Esophagus squamous epithelium (tissue), 4 donors: Measurements from ENCODE around the gene GRAMD1C.

Source experiments
- CTCF ChIP-seq, 6 experiments: fragments of 450-650 bp in 4 of 6; fragments of 200-600 bp in 2 of 6; sonication (generic) in 2 of 6; IDR thresholded peaks; one replicate each; pipeline ENCODE4 v1.5.1; 2016 to 2019; ENCODE audit warnings: antibody characterized with exemption in 6 of 6, mild to moderate bottlenecking in 4 of 6, moderate library complexity in 4 of 6
- POLR2A ChIP-seq, 4 donors: fragments of 450-650 bp; IDR thresholded peaks; one replicate each; pipeline ENCODE4 v1.6.1; 2017; ENCODE audit warnings: antibody characterized with exemption in 4 of 4, mild to moderate bottlenecking in 4 of 4, moderate library complexity in 3 of 4

GRCh38 chr3:113966172-113966571 lies 127.6 kb downstream of the GRAMD1C start:
- TF ChIP-seq POLR2A (IDR thresholded peaks at IDR 0.05) (no peak), CTCF (IDR thresholded peaks at IDR 0.05) (no peak)
